Caco-2 (cell line): ENCODE measurements around the gene S1PR3. TPM values are rescaled to one million over a fixed set of nuclear protein-coding genes. Genes with fewer than 3 reads are reported as not detected.

Experiments used
- BruUV-seq: library from RNA; stranded (reverse); fragments of 400-500 nt; replicated peaks from 2 replicates; lab custom pipeline; 2021; lab: Mats Ljungman, UMichigan
- CTCF ChIA-PET: fragments of 300-600 bp; sonication (Branson Sonifier 250); formaldehyde crosslinking; loops from one replicate; lab custom pipeline; 2022; ENCODE audit warnings: antibody characterized with exemption; lab: Charles Lee
- POLR2A ChIA-PET: fragments of 300-600 bp; sonication (Branson Sonifier 250); formaldehyde crosslinking; loops from one replicate; lab custom pipeline; 2022; ENCODE audit warnings: antibody characterized with exemption; lab: Charles Lee
- DNase-seq, 2 experiments: peaks; one replicate each; pipeline versions ENCODE4 v3.0.0 to v3.0.0-alpha.2; 2020 to 2022
- H3K27me3 ChIP-seq: replicated peaks from 2 replicates; pipeline ENCODE4 v1.6.0; 2011; ENCODE audit warnings: low read length; ENCODE audit not compliant: control insufficient read depth, insufficient read depth
- H3K36me3 ChIP-seq: 2 replicates; pipeline ENCODE4 v1.5.1; 2011; ENCODE audit warnings: low read length; ENCODE audit not compliant: control insufficient read depth, insufficient read depth
- H3K4me1 ChIP-seq: fragments of 250-450 bp; sonication (Bioruptor Pico); 2 replicates; pipeline ENCODE4 v1.5.1; 2020; ENCODE audit warnings: mild to moderate bottlenecking
- H3K4me3 ChIP-seq: 2 replicates; pipeline ENCODE4 v1.5.1; 2011; ENCODE audit warnings: low read depth, mild to moderate bottlenecking, control low read depth, low read length
- H3K9me3 ChIP-seq: fragments of 250-450 bp; sonication (Bioruptor Pico); 2 replicates; pipeline ENCODE4 v1.5.1; 2020; ENCODE audit warnings: mild to moderate bottlenecking, moderate library complexity
- H3K27ac Mint-ChIP-seq: one replicate; pipeline ENCODE4 v1.8.0; 2022; ENCODE audit warnings: mixed read lengths; ENCODE audit not compliant: unreplicated experiment
- H3K27me3 Mint-ChIP-seq: one replicate; pipeline ENCODE4 v1.8.0; 2022; ENCODE audit warnings: mixed read lengths; ENCODE audit not compliant: insufficient read depth, unreplicated experiment
- H3K36me3 Mint-ChIP-seq: one replicate; pipeline ENCODE4 v1.8.0; 2022; ENCODE audit warnings: mild to moderate bottlenecking, mixed read lengths; ENCODE audit not compliant: insufficient read depth, unreplicated experiment
- H3K4me1 Mint-ChIP-seq: one replicate; pipeline ENCODE4 v1.8.0; 2022; ENCODE audit warnings: low read depth, mixed read lengths; ENCODE audit not compliant: unreplicated experiment
- H3K4me3 Mint-ChIP-seq: one replicate; pipeline ENCODE4 v1.8.0; 2022; ENCODE audit warnings: mild to moderate bottlenecking, moderate library complexity, mixed read lengths; ENCODE audit not compliant: unreplicated experiment
- H3K9me3 Mint-ChIP-seq: one replicate; pipeline ENCODE4 v1.8.0; 2022; ENCODE audit warnings: mixed read lengths; ENCODE audit not compliant: unreplicated experiment
- intact Hi-C: fragments of 100-400 bp; cut with micrococcal nuclease; formaldehyde crosslinking; loops from one replicate; pipeline ENCODE4 v1.10.0; 2022; ENCODE audit not compliant: unreplicated experiment
- total RNA-seq: library from RNA; stranded (reverse); gene quantifications from 2 replicates; pipeline ENCODE4 v1.2.3, GENCODE V29; 2022
- TF ChIP-seq, protein P1 (sequence below), 2 experiments: fragments of 200-600 bp in 1 of 2; IDR thresholded peaks; 1 replicate in 1 of 2; 2 replicates in 1 of 2; pipeline versions ENCODE4 v1.5.1 to v1.8.0; 2011 to 2022; ENCODE audit warnings: antibody characterized with exemption in 1 of 2, control low read depth in 1 of 2, inconsistent platforms in 1 of 2, low read depth in 1 of 2, low read length in 1 of 2, mild to moderate bottlenecking in 1 of 2, moderate library complexity in 1 of 2; ENCODE audit not compliant: insufficient read depth in 1 of 2, severe bottlenecking in 1 of 2, unreplicated experiment in 1 of 2

The S1PR3 gene
- total RNA-seq, 1 experiment from 2014 or later = 1.00 TPM

GRCh38 chr9:89008055-89008743, 16.9 kb downstream of the S1PR3 start:
- Histone ChIP-seq H3K9me3 (no peaks in the 10 kb centered on the region), H3K36me3 (no peaks in the 10 kb centered on the region), H3K27me3 (no peaks in the 10 kb centered on the region), H3K4me3 (no peak overlapping the region), H3K4me1 (no peaks in the 10 kb centered on the region)
- TF ChIP-seq, protein P1, sequence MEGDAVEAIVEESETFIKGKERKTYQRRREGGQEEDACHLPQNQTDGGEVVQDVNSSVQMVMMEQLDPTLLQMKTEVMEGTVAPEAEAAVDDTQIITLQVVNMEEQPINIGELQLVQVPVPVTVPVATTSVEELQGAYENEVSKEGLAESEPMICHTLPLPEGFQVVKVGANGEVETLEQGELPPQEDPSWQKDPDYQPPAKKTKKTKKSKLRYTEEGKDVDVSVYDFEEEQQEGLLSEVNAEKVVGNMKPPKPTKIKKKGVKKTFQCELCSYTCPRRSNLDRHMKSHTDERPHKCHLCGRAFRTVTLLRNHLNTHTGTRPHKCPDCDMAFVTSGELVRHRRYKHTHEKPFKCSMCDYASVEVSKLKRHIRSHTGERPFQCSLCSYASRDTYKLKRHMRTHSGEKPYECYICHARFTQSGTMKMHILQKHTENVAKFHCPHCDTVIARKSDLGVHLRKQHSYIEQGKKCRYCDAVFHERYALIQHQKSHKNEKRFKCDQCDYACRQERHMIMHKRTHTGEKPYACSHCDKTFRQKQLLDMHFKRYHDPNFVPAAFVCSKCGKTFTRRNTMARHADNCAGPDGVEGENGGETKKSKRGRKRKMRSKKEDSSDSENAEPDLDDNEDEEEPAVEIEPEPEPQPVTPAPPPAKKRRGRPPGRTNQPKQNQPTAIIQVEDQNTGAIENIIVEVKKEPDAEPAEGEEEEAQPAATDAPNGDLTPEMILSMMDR (IDR thresholded peaks at IDR 0.05; ENCODE audit: insufficient read depth in 1 of 2, low read depth in 1 of 2, low read length in 1 of 2, severe bottlenecking in 1 of 2, unreplicated experiment in 1 of 2) = no peak
- no peak overlapping the region for H3K27ac Mint-ChIP-seq
- intact Hi-C loops = no loop called here
- ChIA-PET CTCF (no interaction called here), POLR2A (no interaction called here)
- peaks cover 6% of the 10 kb centered on the region for H3K4me1 Mint-ChIP-seq
- DNase-seq = no peak
- no peak overlapping the region for H3K4me3 Mint-ChIP-seq
- no peaks in the 10 kb centered on the region for H3K36me3 Mint-ChIP-seq
- H3K27me3 Mint-ChIP-seq = peaks cover 2% of the 10 kb centered on the region
- no peaks in the 10 kb centered on the region for H3K9me3 Mint-ChIP-seq
- no TSS peak for BruUV-seq

- H3K4me3 ChIP-seq = no peak overlapping the region
- H3K36me3 ChIP-seq = no peaks in the 10 kb centered on the region
- H3K27me3 Mint-ChIP-seq = peaks cover 2% of the 10 kb centered on the region
- no peak overlapping the region for H3K27ac Mint-ChIP-seq
- no peak overlapping the region for H3K4me3 Mint-ChIP-seq
- H3K4me1 Mint-ChIP-seq = peaks cover 6% of the 10 kb centered on the region
- TF ChIP-seq, protein P1 (IDR thresholded peaks at IDR 0.05; ENCODE audit: insufficient read depth in 1 of 2, low read depth in 1 of 2, low read length in 1 of 2, severe bottlenecking in 1 of 2, unreplicated experiment in 1 of 2) = no peak
- no peaks in the 10 kb centered on the region for H3K27me3 ChIP-seq
- no TSS peak for BruUV-seq
- no peaks in the 10 kb centered on the region for H3K4me1 ChIP-seq
- H3K9me3 Mint-ChIP-seq = no peaks in the 10 kb centered on the region
- H3K9me3 ChIP-seq = no peaks in the 10 kb centered on the region
- CTCF ChIA-PET = no interaction called here
- POLR2A ChIA-PET = no interaction called here
- no peaks in the 10 kb centered on the region for H3K36me3 Mint-ChIP-seq
- no peak for DNase-seq
- intact Hi-C loops = no loop called here
Measured at GRCh38 chr9:89008744-89009545, 17.7 kb downstream of the S1PR3 start.

GRCh38 chr9:89009546-89009840, 18.2 kb downstream of the S1PR3 start:
- no peak overlapping the region for H3K4me3 ChIP-seq
- ChIA-PET CTCF (no interaction called here), POLR2A (no interaction called here)
- Mint-ChIP-seq H3K27ac (no peak overlapping the region), H3K9me3 (no peaks in the 10 kb centered on the region), H3K4me3 (no peak overlapping the region), H3K36me3 (no peaks in the 10 kb centered on the region), H3K4me1 (peaks cover 6% of the 10 kb centered on the region), H3K27me3 (peaks cover 2% of the 10 kb centered on the region)
- H3K9me3 ChIP-seq = no peaks in the 10 kb centered on the region
- H3K36me3 ChIP-seq = no peaks in the 10 kb centered on the region
- H3K27me3 ChIP-seq = no peaks in the 10 kb centered on the region
- BruUV-seq = no TSS peak
- intact Hi-C loops = no loop called here
- no peaks in the 10 kb centered on the region for H3K4me1 ChIP-seq
- TF ChIP-seq, protein P1 (IDR thresholded peaks at IDR 0.05; ENCODE audit: insufficient read depth in 1 of 2, low read depth in 1 of 2, low read length in 1 of 2, severe bottlenecking in 1 of 2, unreplicated experiment in 1 of 2) = no peak
- no peak for DNase-seq
